Smooth muscle cell (in vitro differentiated cells): ENCODE results near the gene CLEC18A. TPM values are rescaled to one million over a fixed set of nuclear protein-coding genes. Genes with fewer than 3 reads are reported as not detected.

Experiments used
- DNase-seq: peaks from one replicate; lab custom pipeline; 2025; ENCODE audit not compliant: unreplicated experiment; lab: John Stamatoyannopoulos, UW
- H2AFZ ChIP-seq: fragments of 200-600 bp; sonication (generic); 2 replicates; pipeline ENCODE4 v1.6.0; 2016; ENCODE audit warnings: antibody characterized with exemption, low read depth, mild to moderate bottlenecking
- H3F3A ChIP-seq: fragments of 200-600 bp; sonication (generic); 2 replicates; pipeline ENCODE4 v1.6.0; 2017; ENCODE audit warnings: antibody characterized with exemption, low read depth
- H3K27ac ChIP-seq: fragments of 200-600 bp; sonication (generic); 2 replicates; pipeline ENCODE4 v1.5.1; 2016; ENCODE audit warnings: low read depth, mild to moderate bottlenecking
- H3K27me3 ChIP-seq: fragments of 200-600 bp; sonication (generic); 2 replicates; pipeline ENCODE4 v1.6.1; 2016; ENCODE audit warnings: low read depth, mild to moderate bottlenecking
- H3K36me3 ChIP-seq: fragments of 200-600 bp; sonication (generic); 2 replicates; pipeline ENCODE4 v1.5.1; 2016; ENCODE audit warnings: low read depth
- H3K4me1 ChIP-seq: fragments of 200-600 bp; sonication (generic); 2 replicates; pipeline ENCODE4 v1.5.1; 2016; ENCODE audit warnings: low read depth
- H3K4me2 ChIP-seq: fragments of 200-600 bp; sonication (generic); 2 replicates; pipeline ENCODE4 v1.6.0; 2016; ENCODE audit warnings: mild to moderate bottlenecking
- H3K4me3 ChIP-seq: fragments of 200-600 bp; sonication (generic); 2 replicates; pipeline ENCODE4 v1.5.1; 2016; ENCODE audit warnings: mild to moderate bottlenecking
- H3K79me2 ChIP-seq: fragments of 200-600 bp; sonication (generic); 2 replicates; pipeline ENCODE4 v1.6.0; 2016; ENCODE audit warnings: low read depth, mild to moderate bottlenecking
- H3K9ac ChIP-seq: fragments of 200-600 bp; sonication (generic); 2 replicates; pipeline ENCODE4 v1.6.0; 2016; ENCODE audit warnings: low read depth
- H3K9me3 ChIP-seq: fragments of 200-600 bp; sonication (generic); replicated peaks from 2 replicates; pipeline ENCODE4 v1.5.1; 2016; ENCODE audit warnings: low read depth
- H4K20me1 ChIP-seq: fragments of 200-600 bp; sonication (generic); 2 replicates; pipeline ENCODE4 v1.6.0; 2016; ENCODE audit warnings: low read depth
- CTCF ChIP-seq: fragments of 200-600 bp; sonication (generic); IDR thresholded peaks from 2 replicates; pipeline ENCODE4 v1.5.1; 2017; ENCODE audit warnings: borderline replicate concordance, mild to moderate bottlenecking, antibody characterized with exemption; ENCODE audit not compliant: insufficient read depth, poor library complexity, severe bottlenecking
- WGBS: methylation state at CpG from one replicate; pipeline ENCODE4 v1.1.7; 2016; ENCODE audit warnings: low lambda C conversion rate; 5-methylcytosine and 5-hydroxymethylcytosine counted together
- polyA plus RNA-seq: library from polyadenylated mRNA; unstranded; fragments of >200 nt; fragmentation: Nextera tagmentation; extraction: Ambion mirVana; gene quantifications from 2 replicates; pipeline ENCODE4 v1.2.1, GENCODE V29; 2016
- total RNA-seq: library from RNA; depleted of rRNA; stranded (reverse); fragments of >200 nt; gene quantifications from 2 replicates; pipeline ENCODE4 v1.2.3, GENCODE V29; 2014

CLEC18A gene
- total and polyA plus RNA-seq, 2 experiments from 2014 or later = 0.45 to 1.6 TPM

GRCh38 chr16:69925311-69925710, 25.8 kb upstream of the CLEC18A start:
- H4K20me1 ChIP-seq = no peaks in the 10 kb centered on the region
- H3K36me3 ChIP-seq = no peaks in the 10 kb centered on the region
- TF ChIP-seq CTCF = no peak
- peak overlapping the region; percentile 65 for H2AFZ ChIP-seq
- no peak overlapping the region for H3K4me3 ChIP-seq
- no peak for DNase-seq
- no peaks in the 10 kb centered on the region for H3F3A ChIP-seq
- no peaks in the 10 kb centered on the region for H3K9me3 ChIP-seq
- 84% methylated on average over 4 of the region's 8 CpGs for WGBS
- no peaks in the 10 kb centered on the region for H3K4me1 ChIP-seq
- no peaks in the 10 kb centered on the region for H3K79me2 ChIP-seq
- H3K9ac ChIP-seq = peak overlapping the region; percentile 62
- peak overlapping the region; percentile 58 for H3K4me2 ChIP-seq
- H3K27me3 ChIP-seq = no peaks in the 10 kb centered on the region
- H3K27ac ChIP-seq = peak overlapping the region; percentile 74

GRCh38 chr16:69926241-69926640, 24.9 kb upstream of the CLEC18A start:
- H4K20me1 ChIP-seq = no peaks in the 10 kb centered on the region
- no peak overlapping the region for H2AFZ ChIP-seq
- no peak overlapping the region for H3K4me2 ChIP-seq
- no peaks in the 10 kb centered on the region for H3K36me3 ChIP-seq
- WGBS = 97% methylated on average over 8 of the region's 8 CpGs
- H3K9ac ChIP-seq = no peak overlapping the region
- no peak overlapping the region for H3K27ac ChIP-seq
- no peaks in the 10 kb centered on the region for H3K9me3 ChIP-seq
- no peak for TF ChIP-seq CTCF
- no peaks in the 10 kb centered on the region for H3K27me3 ChIP-seq
- no peaks in the 10 kb centered on the region for H3K4me1 ChIP-seq
- no peak overlapping the region for H3K4me3 ChIP-seq
- no peak for DNase-seq
- H3F3A ChIP-seq = no peaks in the 10 kb centered on the region
- H3K79me2 ChIP-seq = no peaks in the 10 kb centered on the region

- no peaks in the 10 kb centered on the region for H3F3A ChIP-seq
- DNase-seq = no peak
- H3K9ac ChIP-seq = no peak overlapping the region
- no peak for TF ChIP-seq CTCF
- H3K79me2 ChIP-seq = no peaks in the 10 kb centered on the region
- H3K4me3 ChIP-seq = no peak overlapping the region
- no peaks in the 10 kb centered on the region for H4K20me1 ChIP-seq
- no peak overlapping the region for H3K4me2 ChIP-seq
- no peaks in the 10 kb centered on the region for H3K36me3 ChIP-seq
- no peaks in the 10 kb centered on the region for H3K27me3 ChIP-seq
- H3K4me1 ChIP-seq = no peaks in the 10 kb centered on the region
- H3K27ac ChIP-seq = no peak overlapping the region
- WGBS = 75% methylated on average over 17 of the region's 17 CpGs
- H3K9me3 ChIP-seq = no peaks in the 10 kb centered on the region
- no peak overlapping the region for H2AFZ ChIP-seq
Measured at GRCh38 chr16:69927056-69927757, 23.9 kb upstream of the CLEC18A start.

GRCh38 chr16:69928856-69929400, 22.2 kb upstream of the CLEC18A start:
- Histone ChIP-seq H2AFZ (no peak overlapping the region), H3K4me2 (no peak overlapping the region), H3K4me1 (no peaks in the 10 kb centered on the region), H3K27me3 (no peaks in the 10 kb centered on the region), H3K36me3 (no peaks in the 10 kb centered on the region), H3K79me2 (no peaks in the 10 kb centered on the region), H3K4me3 (no peak overlapping the region), H3K9ac (no peak overlapping the region), H3F3A (no peaks in the 10 kb centered on the region), H3K9me3 (no peaks in the 10 kb centered on the region), H3K27ac (no peak overlapping the region), H4K20me1 (no peaks in the 10 kb centered on the region)
- WGBS = 90% methylated on average over 10 of the region's 10 CpGs
- no peak for DNase-seq
- TF ChIP-seq CTCF = no peak
